Vagina (tissue), 2 donors: ENCODE results near the gene NUDT3. TPM values are rescaled to one million over a fixed set of nuclear protein-coding genes. Genes with fewer than 3 reads are reported as not detected.
"Not testable (repeated sequence)": the region's sequence is repeated elsewhere in the genome, so short reads cannot be mapped to it uniquely, and the experiment has no call there.

Experiments
- DNase-seq, 2 donors: peaks; one replicate each; pipeline ENCODE4 v3.0.0-alpha.2; 2017; ENCODE audit errors: extremely low spot score in 2 of 2
- H3K27ac ChIP-seq: fragments of 200-600 bp; sonication (generic); one replicate; pipeline ENCODE4 v1.5.1; 2019
- H3K27me3 ChIP-seq: fragments of 200-600 bp; sonication (generic); one replicate; pipeline ENCODE4 v1.5.1; 2019
- H3K36me3 ChIP-seq, 2 donors: fragments of 200-600 bp; sonication (generic); one replicate each; pipeline ENCODE4 v1.5.1; 2017 to 2019
- H3K4me1 ChIP-seq: fragments of 200-600 bp; sonication (generic); one replicate; pipeline ENCODE4 v1.5.1; 2019
- H3K4me3 ChIP-seq, 2 donors: fragments of 200-600 bp; sonication (generic); 1 replicate in 1 of 2; 2 replicates in 1 of 2; pipeline ENCODE4 v1.5.1; 2016 to 2019
- H3K9me3 ChIP-seq: fragments of 200-600 bp; sonication (generic); one replicate; pipeline ENCODE4 v1.5.1; 2019
- CTCF ChIP-seq, 3 experiments: fragments of 450-650 bp in 2 of 3; fragments of 200-600 bp in 1 of 3; sonication (generic) in 1 of 3; IDR thresholded peaks; one replicate each; pipeline ENCODE4 v1.5.1; 2017 to 2019; ENCODE audit warnings: antibody characterized with exemption in 3 of 3, mild to moderate bottlenecking in 2 of 3, moderate library complexity in 2 of 3
- POLR2A ChIP-seq, 2 donors: fragments of 450-650 bp; IDR thresholded peaks; one replicate each; pipeline ENCODE4 v1.6.1; 2017; ENCODE audit warnings: antibody characterized with exemption in 2 of 2, mild to moderate bottlenecking in 2 of 2, moderate library complexity in 2 of 2
- POLR2AphosphoS5 ChIP-seq, 2 donors: sonication (generic); formaldehyde crosslinking; IDR thresholded peaks; one replicate each; pipeline ENCODE4 v1.9.0; 2017; ENCODE audit warnings: antibody characterized with exemption in 2 of 2, mild to moderate bottlenecking in 2 of 2, low read depth in 1 of 2; ENCODE audit not compliant: insufficient read depth in 1 of 2
- intact Hi-C: fragments of 100-400 bp; cut with DNase I; formaldehyde crosslinking; loops from one replicate; pipeline ENCODE4 v1.15.1; 2023
- total RNA-seq: library from RNA; depleted of rRNA; stranded (reverse); fragments of >200 nt; gene quantifications from one replicate; pipeline ENCODE4 v1.2.3, GENCODE V29; 2016

The NUDT3 gene
- total RNA-seq, 1 donor from 2014 or later = 27.0 TPM

DNA sequence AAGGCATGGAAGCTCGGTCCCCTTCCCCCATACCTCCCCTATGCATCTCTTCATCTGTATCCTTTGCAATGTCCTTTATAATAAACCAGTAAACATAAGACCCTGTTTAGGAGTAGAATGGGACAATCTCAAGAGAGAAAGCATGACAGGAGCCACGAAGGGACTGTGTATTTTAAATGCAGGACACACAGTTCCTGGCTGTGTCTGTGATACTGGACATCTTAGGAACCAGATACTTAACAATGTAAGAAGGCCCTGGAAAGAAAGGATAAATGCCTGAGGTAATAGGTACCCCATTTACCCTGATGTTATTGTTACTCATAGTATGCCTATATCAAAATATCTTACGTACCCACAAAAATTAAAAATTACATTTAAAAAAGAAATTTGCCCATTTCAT lies 36.6 kb downstream of the NUDT3 start:
- Histone ChIP-seq H3K4me3 (no peak overlapping the region), H3K27ac (no peak overlapping the region), H3K36me3 (no peaks in the 10 kb centered on the region), H3K9me3 (no peaks in the 10 kb centered on the region), H3K4me1 (peaks cover 43% of the 10 kb centered on the region), H3K27me3 (no peaks in the 10 kb centered on the region)
- intact Hi-C loops = no loop called here
- TF ChIP-seq POLR2A (IDR thresholded peaks at IDR 0.05) = no peak
- TF ChIP-seq CTCF (IDR thresholded peaks at IDR 0.05) = no peak
- TF ChIP-seq POLR2AphosphoS5 (IDR thresholded peaks at IDR 0.05; ENCODE audit: insufficient read depth in 1 of 2, low read depth in 1 of 2) = no peak
- DNase-seq = no peak

DNA sequence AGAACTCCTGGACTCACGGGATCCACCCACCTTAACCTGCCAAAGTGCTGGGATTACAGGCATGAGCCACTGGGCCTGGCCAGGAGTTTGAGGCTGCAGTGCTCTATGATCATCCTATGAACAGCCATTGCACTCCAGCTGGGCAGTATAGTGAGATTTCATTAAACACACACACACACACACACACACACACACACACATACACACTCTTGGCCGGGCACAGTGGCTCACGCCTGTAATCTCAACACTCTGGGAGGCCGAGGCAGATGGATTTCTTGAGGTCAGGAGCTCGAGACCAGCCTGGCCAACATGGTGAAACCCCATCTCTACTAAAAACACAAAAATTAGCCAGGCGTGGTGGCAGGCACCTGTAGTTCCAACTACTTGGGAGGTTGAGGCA lies 38.2 kb downstream of the NUDT3 start:
- H3K36me3 ChIP-seq, H3K27ac ChIP-seq, DNase-seq, H3K27me3 ChIP-seq, intact Hi-C loops, H3K9me3 ChIP-seq, H3K4me3 ChIP-seq: not testable (repeated sequence)
- peaks cover 38% of the 10 kb centered on the region for H3K4me1 ChIP-seq

- H3K27ac ChIP-seq, H3K9me3 ChIP-seq, DNase-seq, H3K4me3 ChIP-seq, H3K36me3 ChIP-seq, H3K27me3 ChIP-seq, intact Hi-C loops: not testable (repeated sequence)
- peaks cover 31% of the 10 kb centered on the region for H3K4me1 ChIP-seq
These were observed 38.9 kb downstream of the NUDT3 start for GRCh38 chr6:34353530-34353929.

DNA sequence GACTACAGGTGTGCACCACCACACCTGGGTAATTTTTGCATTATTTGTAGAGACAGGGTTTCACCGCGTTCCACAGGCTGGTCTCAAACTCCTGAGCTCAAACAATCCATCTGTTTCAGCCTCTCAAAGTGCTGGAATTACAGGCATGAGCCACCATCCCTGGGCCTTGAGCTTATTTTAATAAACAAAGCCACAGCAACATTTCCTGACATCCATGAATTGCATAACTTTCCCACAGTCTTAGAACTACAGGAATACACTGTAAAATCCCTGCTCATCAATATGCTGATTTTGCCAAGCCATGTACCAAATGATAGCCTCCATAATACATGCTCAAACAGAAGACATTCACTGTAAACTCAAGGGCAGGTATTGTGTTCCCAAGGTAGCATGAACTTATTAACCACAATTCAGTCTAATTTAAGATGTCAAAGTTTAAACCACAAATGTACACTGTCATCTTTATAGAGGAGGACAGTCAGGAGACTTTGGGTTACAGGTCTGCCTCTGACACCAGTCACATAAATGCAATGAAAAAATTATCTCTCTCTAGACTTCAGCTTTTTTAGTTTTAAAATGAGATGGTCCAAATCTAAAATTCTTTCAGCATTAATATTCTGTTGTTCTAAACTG lies 40.0 kb downstream of the NUDT3 start:
- no peak overlapping the region for H3K4me3 ChIP-seq
- H3K4me1 ChIP-seq = peaks cover 27% of the 10 kb centered on the region
- H3K27ac ChIP-seq = no peak overlapping the region
- H3K27me3 ChIP-seq = no peaks in the 10 kb centered on the region
- intact Hi-C loops = no loop called here
- DNase-seq = no peak
- no peak for TF ChIP-seq POLR2A (IDR thresholded peaks at IDR 0.05)
- TF ChIP-seq CTCF (IDR thresholded peaks at IDR 0.05) = no peak
- TF ChIP-seq POLR2AphosphoS5 (IDR thresholded peaks at IDR 0.05; ENCODE audit: insufficient read depth in 1 of 2, low read depth in 1 of 2) = no peak
- no peaks in the 10 kb centered on the region for H3K36me3 ChIP-seq
- no peaks in the 10 kb centered on the region for H3K9me3 ChIP-seq

DNA sequence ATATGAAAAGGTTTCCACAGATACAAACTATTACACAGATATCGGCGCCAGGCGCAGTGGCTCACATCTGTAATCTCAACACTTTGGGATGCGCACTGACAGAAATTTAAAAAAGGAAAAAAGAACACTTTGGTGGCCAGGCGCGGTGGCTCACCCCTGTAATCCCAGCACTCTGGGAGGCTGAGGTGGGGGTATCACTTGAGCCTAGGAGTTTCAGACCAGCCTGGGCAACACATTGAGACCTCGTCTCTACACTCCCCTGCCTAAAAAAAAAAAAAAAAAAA lies 41.6 kb downstream of the NUDT3 start:
- Histone ChIP-seq H3K9me3 (no peaks in the 10 kb centered on the region), H3K27ac (no peak overlapping the region), H3K27me3 (no peaks in the 10 kb centered on the region), H3K36me3 (no peaks in the 10 kb centered on the region), H3K4me3 (no peak overlapping the region), H3K4me1 (peaks cover 27% of the 10 kb centered on the region)
- DNase-seq = no peak
- intact Hi-C loops = no loop called here
- no peak for TF ChIP-seq POLR2A (IDR thresholded peaks at IDR 0.05)
- no peak for TF ChIP-seq CTCF (IDR thresholded peaks at IDR 0.05)
- TF ChIP-seq POLR2AphosphoS5 (IDR thresholded peaks at IDR 0.05; ENCODE audit: insufficient read depth in 1 of 2, low read depth in 1 of 2) = no peak

DNA sequence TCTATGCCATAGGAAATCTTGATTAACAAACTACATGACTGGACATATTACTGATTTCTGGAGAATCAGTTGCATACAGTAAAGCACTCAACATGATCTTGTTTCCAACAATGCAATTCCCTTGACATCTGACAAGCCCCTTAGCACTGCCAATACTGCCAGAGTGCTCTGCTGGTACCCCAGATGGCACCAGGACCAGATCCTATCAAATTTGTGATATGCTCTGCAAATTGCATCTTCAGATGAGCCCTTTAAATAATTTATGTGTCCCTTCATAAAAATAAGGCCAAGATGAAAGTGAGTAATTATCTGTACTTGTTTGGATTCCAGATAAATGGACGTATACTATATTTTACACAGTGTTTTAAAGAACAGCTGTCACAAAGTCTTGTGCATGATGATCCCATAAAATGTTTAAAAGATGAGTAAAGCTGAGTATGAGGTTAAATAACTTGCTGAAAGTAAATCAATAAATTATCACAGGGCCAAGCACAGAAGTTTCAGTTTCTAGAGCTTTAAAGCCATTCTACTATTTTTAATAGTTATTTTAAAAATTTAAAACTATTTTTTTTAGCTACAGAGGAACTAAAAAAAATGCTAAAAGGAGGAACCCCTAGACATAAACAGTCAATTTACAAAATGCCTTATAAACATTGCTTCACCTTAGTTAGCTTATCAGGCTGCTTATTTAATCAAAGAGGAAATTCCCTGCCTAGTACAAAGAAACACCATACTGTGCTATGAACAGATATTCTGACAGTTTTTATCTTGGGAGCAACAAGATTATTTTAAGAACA lies 42.1 kb downstream of the NUDT3 start:
- TF ChIP-seq CTCF (IDR thresholded peaks at IDR 0.05) (no peak), POLR2AphosphoS5 (IDR thresholded peaks at IDR 0.05; ENCODE audit: insufficient read depth in 1 of 2, low read depth in 1 of 2) (no peak), POLR2A (IDR thresholded peaks at IDR 0.05) (no peak)
- Histone ChIP-seq H3K4me3 (no peak overlapping the region), H3K9me3 (no peaks in the 10 kb centered on the region), H3K4me1 (peaks cover 27% of the 10 kb centered on the region), H3K27me3 (no peaks in the 10 kb centered on the region), H3K27ac (no peak overlapping the region), H3K36me3 (no peaks in the 10 kb centered on the region)
- intact Hi-C loops = no loop called here
- DNase-seq = no peak
